Stimulated activated CD4-positive, alpha-beta T cell treated with anti-CD3 and anti-CD28 coated beads, Interleukin-1b, Interleukin-23, amount 100 ng/mL, for 48 hours (primary cell): ENCODE results near the gene TNFRSF13B.

Experiments
- DNase-seq: peaks from one replicate; pipeline ENCODE4 v3.0.0-alpha.2; 2020

TNFRSF13B gene

DNA sequence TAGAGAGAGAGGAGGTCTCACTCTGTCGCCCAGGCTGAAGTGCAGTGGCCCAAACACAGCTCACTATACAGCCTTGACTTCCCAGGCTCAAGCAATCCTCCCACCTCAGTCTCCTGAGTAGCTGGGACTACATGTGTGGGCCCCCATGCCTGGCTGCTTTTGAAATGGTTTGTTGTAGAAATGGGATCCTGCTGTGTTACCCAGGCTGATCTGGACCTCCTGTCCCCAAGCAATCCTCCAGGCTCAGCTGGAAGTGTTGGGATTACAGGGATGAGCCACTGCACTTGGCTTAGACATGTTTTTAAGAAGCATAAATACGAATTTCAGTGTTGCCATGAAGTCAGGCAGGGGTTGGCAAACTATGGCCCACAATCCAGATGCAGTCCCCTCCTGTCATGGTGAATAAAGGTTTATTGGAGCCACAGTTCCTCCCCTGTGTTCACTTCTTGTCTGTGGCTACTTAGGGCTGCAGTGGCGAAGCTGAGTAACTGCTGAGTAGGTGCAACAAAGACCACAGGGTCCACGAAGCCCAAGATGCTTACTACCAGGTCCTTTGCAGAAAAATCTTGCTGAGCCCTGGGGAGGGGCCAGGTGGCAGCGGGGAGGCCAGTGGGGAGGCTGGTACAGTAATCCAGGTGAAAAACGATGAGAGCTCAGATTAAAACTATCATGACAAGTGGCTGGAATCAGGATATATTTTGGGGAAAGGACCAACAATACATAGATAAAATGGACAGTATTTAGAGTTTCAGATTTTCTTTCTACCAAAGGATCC, 35.2 kb downstream of the TNFRSF13B start:
- no peak for DNase-seq

DNA sequence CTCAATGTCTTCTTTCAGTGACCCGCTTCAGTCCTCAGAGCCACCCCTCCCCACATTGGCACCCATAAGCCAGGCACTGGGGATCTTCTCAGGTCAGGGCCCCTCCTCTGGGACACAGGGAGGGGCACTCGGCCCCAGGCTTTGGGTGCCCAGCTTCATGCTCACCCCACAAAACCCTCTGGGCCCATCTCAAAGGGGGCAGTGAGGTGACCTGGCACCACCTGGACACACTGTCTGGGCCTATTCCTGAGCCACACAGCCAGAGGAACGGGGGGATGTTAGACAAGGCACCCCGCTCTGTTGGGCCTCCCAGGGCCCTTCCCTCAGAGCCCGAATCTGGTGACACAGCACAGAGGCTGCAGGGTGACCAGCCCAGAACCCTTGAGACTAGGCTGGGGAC, 36.1 kb downstream of the TNFRSF13B start:
- no peak for DNase-seq

DNA sequence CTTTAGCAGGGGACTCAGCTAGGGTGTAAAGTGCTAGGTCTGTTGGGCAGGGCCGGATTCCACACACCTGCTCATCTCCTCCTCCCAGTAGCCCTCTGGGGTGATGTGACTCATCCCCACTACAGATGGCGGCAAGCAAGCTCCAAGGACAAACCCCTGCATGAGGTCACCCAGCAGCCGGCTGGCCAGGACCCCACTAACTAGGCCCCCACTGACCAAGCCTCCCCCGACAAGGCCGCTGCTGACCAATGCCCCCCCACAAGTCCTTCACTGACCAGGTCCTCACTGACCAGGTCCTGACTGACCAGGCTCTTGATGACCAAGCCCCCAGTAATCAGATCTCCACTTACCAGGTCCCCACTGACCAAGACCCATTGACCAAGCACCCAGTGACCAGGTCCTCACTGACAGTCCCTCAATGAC, 36.7 kb downstream of the TNFRSF13B start:
- no peak for DNase-seq

DNA sequence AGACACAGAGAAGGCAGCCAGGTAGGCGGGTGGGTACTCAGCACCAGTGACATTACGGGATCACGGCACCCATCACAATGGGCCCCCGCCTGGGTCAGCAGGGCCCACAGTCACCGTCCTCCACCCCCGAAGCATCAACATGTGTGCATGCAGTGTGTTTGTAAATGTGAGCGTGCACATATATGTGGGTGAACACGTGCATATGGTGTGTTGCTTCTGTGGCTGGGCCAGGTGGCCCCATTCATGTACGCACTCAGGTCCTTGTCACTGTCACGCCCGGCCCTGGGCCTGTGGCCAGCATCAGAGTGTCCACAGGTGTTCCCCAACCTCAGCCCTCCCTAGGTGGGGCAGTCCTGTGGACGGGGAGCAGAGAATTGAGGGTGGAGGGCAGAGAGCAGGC, 37.1 kb downstream of the TNFRSF13B start:
- DNase-seq: no peak

DNA sequence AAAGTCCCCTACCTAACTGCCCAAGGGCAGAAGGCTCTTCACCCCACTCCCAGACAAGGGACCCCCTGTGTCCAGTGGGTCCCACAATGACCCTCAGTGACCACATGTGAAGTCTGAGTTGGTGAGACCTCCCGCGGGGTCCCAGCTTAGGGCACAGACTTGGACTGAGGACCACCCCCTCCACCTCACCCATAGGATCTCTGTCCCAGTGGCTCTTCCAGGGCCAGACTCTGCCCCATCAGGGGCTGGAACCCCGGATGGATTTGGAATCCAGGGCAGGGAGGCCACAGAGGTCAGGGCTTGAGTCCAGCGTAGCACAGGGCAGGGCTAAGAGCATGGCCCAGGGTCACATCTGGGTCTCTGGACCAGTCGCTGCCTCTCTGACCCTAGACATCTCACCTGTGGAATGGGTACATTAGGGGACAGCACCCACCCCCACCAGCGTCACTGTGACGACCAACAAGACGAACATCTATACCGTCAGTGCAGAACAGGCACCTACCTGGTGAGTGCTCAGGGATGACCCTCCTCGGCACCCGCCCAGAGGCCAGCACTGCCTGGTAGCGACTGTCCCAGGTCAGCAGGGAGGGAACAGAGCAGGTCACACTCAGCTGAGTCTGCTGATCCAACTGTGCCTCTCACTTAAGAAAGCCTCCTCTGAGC, 37.7 kb downstream of the TNFRSF13B start:
- DNase-seq: no peak

DNA sequence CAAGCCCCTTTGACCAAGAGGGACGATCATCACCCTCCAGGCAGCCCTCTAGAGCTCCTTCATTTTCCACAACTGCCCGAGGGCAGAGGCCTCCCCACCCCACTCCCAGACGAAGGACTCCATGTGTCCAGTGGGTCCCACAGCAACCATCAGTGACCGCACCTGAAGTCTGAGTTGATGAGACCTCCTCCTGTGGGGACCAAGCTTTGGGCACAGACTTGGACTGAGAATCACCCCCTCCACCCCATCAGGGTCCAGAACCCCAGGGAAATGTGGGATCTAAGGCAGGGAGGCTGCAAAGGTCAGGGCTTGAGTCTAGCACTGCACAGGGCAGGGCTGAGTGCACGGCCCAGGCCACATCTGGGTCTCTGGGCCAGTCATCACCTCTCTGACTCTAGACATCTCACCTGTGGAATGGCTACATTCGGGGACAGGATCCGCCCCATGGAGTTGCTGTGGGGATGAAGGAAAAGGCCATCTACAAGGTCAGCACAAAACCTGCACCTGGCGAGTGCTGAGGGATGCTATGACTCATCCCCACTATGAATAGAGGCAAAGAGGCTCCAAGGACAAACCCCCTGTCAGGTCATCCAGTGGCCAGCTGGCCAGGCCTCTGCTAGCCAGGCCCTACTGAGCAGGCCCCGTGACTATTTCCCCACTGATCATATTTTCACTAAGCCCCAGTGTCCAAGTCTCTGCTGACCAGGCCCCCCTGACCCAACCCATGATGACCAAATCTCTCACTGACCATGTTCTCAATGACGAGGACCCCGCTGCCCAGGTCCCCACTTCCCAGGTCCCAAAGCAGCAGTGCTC, 38.4 kb downstream of the TNFRSF13B start:
- DNase-seq: no peak

DNA sequence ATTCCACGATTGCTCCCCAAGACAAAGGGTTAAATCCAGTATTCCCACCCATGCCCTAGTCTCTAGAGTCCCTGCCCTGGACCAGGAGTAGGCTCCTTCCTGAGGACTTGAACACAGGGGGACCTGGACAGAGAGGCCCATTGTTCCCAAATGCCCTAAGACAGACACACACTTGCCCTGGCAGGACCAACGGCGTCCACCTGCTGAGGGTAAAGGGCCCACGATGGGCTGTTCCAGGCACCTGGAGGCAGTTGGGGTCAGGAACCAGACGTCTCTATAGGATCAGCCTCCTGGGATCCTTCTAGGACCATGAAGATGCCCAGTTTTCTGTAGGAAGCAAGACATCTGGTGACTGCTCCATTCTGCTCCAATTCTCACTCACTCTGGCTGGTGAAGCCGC, 39.3 kb downstream of the TNFRSF13B start:
- DNase-seq: no peak

DNA sequence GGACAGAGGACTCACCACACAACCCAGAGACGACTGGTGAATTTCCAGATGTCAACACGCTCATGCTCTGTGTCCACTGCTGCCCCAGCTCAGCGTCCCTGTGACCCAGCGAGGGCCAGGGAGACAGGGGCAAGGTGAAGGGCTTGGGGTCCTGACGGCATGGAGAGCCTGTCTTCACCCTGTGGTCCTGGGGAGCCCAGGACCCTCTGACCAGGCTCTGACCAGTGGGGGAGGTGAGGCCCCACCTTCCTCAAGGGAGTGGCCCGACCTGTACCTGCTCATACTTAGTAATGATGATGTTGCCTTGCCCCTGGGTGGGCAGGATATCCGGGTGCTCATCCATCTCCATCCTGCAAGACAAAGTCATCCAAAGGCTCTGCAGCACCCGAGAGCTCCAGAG, 39.8 kb downstream of the TNFRSF13B start:
- DNase-seq: no peak

DNA sequence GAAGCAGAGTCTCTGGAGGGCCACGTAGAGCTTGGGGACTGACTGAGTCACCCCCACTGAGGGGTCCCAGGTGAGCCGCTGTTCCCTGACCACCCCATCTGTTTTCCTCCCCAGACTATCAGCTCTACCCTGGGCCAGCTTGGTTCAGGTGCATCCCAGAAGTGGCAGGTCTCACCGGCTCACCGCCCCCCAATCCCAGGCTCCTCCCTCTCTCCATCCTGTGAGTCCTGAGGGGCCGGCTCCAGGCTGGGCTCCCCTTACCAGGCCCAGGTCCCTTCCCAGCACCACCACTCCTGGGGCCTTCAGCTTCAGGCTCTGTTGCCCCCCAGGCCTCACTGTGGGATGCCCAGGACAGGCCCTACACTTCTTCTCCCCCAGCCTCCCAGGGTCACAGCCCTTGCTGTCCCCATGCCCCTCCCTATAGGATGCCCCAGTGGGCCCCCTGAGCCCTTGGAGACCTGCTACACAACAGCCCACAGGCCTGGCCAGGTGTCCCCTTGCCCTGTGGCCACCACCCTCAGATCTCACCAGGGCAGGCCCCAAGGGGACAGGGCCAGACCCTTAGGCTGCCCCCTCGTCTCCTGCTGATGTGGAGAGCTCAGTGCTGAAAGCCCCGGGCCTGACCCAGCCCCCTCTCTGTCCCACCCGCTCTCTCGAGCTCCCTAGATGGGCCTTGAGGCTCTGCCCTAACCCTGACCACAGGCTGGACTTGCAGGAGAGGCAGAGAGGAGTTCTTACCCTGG, 40.4 kb downstream of the TNFRSF13B start:
- DNase-seq: no peak

DNA sequence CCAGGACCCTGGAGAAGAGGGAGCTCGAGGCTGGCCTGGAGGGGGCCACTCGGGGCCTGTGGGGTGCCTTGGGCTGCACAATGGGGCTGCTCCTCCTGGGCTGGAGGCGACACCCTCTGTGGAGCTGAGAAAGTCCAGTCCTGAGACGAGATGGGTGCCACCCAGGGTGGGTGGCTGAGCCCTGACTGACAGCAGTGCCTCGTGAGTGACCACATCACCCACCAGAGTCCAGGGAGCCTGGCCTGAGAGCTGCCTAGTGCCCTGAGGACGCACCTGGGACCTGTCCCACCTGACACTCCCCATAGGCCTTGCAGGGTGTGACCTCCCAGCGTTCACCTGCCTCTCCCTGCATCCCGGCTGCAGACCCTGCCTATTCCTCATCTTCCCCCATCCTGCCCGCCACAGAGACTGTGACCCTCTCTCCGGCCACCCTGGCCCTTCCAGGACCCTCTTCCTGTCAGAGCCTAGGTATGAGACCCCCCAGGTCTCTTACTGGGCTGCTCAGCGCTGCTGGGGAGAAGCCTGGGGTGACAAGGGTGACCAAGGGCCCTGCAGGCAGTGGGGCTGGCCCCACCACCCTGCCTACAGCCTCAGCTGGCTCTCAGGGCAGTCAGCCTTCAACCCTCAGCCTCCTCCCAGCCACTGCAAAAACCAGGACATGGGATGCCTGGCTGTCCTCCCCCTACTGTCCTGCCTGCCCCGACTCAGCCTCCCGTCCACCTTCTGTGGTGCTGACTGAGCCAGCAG, 41.2 kb downstream of the TNFRSF13B start:
- no peak for DNase-seq

DNA sequence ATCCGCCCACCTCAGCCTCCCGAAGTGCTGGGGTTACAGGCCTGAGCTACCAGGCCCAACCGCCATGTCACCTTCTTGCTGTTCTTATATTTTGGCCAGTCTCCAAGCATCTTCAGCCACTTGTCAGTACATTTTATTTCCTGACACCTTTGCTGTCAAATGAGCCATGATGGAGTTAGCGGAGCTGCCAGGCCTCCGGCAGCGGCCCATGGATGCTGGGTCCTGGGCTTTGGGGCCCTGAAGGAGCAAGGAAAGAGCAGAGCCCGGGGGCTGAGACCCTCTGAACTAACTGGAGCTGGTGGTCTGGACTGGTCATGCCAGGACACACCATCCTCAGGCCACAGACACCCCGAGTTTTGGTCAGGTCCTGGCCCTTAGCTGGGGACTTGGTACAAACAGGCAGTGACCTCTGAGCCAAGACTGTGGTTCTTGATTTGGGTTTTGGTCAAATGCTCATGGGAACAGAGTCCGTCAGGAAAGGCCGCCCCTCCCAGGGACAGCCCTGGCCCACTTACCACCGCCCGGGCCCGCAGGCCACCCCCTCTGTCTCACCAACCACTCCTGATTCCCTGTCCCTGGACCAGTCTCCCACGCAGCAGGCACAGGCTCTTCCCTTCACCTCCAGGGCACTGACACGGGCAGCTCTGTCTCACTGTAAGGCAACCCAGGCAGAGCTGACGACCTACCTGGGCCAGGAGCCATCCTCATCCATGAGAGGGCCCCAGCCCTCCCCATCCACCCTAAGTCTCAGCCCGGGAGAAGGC, 42.0 kb downstream of the TNFRSF13B start:
- no peak for DNase-seq

DNA sequence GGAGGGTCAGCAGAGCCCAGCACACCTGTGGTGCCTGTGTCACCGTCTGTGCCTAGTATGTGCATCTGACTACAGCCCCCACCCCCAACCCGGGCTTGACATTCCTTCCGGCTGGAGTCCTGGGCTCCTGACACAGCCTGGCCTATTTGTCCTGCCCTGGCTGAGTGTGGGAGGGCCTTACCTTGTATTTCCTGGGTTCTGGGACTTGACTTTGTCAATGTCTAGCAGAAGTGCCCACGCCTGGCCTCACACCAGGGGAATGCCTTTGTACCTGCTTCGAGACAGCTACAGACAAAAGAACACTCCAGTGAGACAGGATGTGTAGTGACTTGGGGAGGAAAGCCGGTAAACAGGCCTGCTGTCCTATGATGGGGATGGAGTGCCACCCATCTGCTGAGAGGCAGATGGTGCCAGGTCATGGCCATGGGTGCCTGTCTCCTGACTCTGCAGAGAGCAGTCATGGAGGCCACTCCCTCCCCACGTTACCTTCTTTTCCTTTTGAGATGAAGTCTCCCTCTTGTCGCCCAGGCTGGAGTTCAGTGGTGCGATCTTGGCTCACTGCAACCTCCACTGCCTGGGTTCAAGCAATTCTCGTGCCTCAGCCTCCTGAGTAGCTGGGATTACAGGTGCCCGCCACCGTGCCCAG, 42.8 kb downstream of the TNFRSF13B start:
- no peak for DNase-seq

DNA sequence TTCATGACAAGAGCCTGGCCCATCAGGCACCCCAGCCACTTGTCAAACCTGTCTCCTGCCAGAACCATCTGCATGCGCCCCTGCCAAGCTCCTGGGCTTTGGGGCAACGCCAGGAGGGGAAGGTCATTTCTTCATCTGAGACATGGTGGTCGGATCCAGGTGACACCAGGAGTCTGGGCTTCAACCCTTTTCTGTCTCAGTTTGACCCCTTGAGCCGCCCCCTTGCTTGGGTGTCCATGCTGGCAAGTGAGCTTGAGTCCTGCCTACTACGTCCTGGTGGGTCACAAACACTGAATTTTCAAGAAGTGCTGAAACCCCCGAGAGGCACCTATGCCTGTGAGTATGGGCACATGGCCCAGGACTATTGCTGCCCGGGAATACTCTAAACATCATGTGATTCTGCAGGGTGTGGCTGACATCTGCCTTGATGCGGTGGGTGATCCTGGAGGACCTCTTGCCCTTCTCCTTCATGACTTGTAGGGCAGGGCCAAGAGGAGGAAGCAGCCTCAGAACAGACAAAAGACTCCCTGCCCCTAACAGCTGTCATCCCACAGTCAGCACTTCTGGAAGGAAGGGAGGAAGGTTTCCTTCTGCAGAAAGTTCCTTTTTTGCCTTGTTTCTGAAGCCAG, 43.4 kb downstream of the TNFRSF13B start:
- no peak for DNase-seq

DNA sequence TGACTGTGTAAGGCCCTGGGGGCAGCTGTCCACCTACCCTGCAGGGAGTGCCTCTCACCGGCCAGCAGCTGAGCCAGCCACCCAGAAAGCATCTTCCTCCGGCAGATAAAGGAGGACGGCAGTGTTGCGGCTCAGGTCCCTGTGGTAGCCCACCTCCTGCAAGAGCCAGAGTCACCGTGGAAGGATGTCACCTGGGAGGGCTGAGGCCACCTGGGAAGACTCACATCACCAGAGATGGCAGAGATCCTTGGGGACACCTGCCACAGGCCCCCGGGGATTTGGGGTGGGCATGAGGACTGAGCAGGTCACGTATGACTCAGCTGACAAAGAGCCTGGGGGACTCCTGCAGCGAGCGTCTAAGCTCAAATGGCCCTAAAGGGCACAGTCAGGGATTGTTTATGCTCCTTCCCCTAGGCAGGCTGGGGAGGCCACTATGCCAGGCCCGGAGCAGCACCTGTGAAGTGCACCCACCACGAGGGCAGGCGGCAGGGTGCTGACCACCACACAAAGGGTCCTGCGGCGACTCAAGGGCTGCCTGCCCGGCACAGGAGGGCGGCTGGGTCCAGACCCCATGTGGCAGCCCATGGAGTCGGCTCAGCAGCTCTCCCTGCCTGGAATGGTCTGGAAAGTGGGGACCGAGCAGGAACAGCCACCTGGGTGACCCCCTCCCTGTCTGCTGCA, 44.1 kb downstream of the TNFRSF13B start:
- no peak for DNase-seq

DNA sequence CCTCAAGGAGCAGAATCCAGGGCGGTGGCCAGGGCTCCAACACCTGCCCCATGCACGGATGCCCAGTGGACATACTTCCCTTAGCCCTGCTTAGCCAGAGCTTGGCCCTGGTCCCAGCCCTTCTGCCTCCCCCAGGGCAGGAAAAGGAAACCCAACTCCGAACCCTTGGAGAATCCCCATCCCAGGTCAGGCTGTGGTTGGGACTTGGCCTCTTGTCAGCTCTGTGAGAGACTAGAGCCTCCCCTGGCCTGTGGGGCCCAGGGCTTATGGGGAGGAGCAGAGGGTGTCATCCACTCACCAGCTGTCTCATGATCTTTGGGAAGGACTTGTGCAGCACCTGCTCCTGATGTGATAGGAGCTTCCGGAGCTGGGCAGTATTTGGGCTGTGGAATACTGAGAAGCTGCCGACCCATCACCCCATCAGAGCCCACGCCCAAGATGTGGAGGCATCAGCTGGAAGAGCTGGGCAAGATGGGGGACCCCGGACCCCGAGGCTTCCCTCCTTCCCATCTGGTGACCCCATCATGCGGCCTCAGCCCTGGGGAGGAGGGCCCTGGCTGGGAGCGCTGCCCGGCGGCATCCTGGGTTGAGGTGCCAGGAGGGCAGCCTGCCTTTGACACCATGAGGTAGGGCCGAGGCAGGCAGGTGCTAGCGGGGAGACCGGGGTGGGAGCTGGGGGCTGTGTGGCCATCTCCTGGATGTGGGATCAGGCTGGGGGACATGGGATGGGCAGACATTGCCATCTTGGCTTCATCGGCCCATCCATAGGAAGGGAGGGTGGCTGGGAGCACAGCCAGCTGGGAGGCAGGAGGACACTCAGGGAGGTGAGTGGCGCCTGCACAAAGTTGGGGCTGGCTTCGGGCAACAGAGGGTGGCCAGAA, 45.1 kb downstream of the TNFRSF13B start:
- no peak for DNase-seq

DNA sequence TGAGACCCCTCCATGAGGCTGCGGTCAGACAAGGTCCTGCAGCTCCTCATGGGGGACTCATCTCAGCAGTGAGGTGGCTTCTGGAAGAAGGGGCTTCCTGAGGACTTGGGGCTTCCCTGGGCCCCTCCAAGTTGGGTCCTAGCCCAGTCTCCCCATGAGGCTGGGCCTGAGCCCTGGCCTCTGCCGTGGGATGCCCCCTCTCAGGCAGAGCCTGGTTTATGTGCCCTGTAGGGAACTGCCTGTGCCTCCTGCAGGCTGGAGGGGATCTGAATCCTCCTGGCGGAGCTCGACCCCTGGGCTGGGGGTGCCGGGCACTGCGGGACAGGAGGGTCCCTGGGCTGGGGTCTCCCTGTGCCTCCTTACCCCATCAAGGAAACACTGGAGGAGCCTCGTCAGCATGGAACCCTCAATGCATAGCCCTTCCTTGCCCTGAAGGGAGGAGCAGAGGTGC, 45.8 kb downstream of the TNFRSF13B start:
- no peak for DNase-seq

DNA sequence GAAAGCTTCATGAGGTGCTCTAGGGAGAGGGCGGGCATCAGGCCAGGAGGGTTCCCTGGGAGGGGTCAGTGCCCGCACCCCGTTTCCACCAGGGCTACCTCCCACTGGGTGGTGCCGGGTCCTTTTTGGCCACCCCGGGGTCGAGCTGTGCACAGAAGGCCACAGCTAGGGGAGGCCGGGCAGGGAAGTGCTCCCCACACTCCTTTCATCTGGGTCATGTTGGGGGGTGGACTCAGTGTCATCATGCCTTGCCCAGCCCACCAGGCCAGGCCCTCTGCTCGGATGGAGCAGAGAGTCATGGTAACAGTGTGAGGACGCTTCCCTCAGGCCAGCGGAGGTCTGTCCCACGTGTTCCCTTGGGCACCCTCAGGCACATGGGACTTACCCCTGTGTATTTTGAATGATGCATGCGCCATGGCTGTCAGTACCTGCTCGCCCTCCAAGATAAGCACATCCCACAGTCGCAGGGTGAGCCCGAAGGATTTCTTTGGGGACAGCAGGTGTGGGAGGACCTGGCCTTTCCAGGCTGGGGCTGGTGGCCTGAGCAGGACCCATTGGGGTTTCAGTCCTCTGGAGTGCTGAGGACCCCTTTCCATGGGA, 46.4 kb downstream of the TNFRSF13B start:
- no peak for DNase-seq
